GM18517 (cell line): ENCODE data around the gene DSCAM.

Experiments used
- ATAC-seq: cut with Tn5 transposase; IDR thresholded peaks from one replicate; pipeline ENCODE4 v1.9.1; 2021; ENCODE audit warnings: mild to moderate bottlenecking, moderate library complexity; ENCODE audit not compliant: unreplicated experiment

DSCAM gene

GRCh38 chr21:40404396-40404800 lies 442.6 kb downstream of the DSCAM start:
- ATAC-seq, result no peak

- ATAC-seq, result no peak
Measured at GRCh38 chr21:40402884-40403582, 443.9 kb downstream of the DSCAM start.

GRCh38 chr21:40395732-40396131 lies 451.2 kb downstream of the DSCAM start:
- no peak for ATAC-seq

- ATAC-seq, result no peak
Measured at GRCh38 chr21:40393066-40393465, 453.9 kb downstream of the DSCAM start.

GRCh38 chr21:40388046-40388445 lies 458.9 kb downstream of the DSCAM start:
- no peak for ATAC-seq

- ATAC-seq, result no peak
Measured at GRCh38 chr21:40386981-40387747, 459.8 kb downstream of the DSCAM start.

GRCh38 chr21:40386294-40386911 lies 460.6 kb downstream of the DSCAM start:
- ATAC-seq, result no peak

- ATAC-seq, result no peak
Measured at GRCh38 chr21:40385883-40386282, 461.1 kb downstream of the DSCAM start.

GRCh38 chr21:40383951-40384350 lies 463.0 kb downstream of the DSCAM start:
- no peak for ATAC-seq

GRCh38 chr21:40381111-40381510 lies 465.8 kb downstream of the DSCAM start:
- ATAC-seq, result no peak

GRCh38 chr21:40379881-40380810 lies 466.8 kb downstream of the DSCAM start:
- no peak for ATAC-seq

- ATAC-seq, result no peak
Measured at GRCh38 chr21:40377135-40377534, 469.8 kb downstream of the DSCAM start.

- no peak for ATAC-seq
Measured at GRCh38 chr21:40373761-40374160, 473.2 kb downstream of the DSCAM start.

GRCh38 chr21:40372506-40372905 lies 474.5 kb downstream of the DSCAM start:
- no peak for ATAC-seq

- no peak for ATAC-seq
Measured at GRCh38 chr21:40371329-40371728, 475.6 kb downstream of the DSCAM start.

- ATAC-seq, result no peak
Measured at GRCh38 chr21:40356644-40357043, 490.3 kb downstream of the DSCAM start.

- no peak for ATAC-seq
Measured at GRCh38 chr21:40355076-40355475, 491.9 kb downstream of the DSCAM start.

GRCh38 chr21:40351006-40351405 lies 496.0 kb downstream of the DSCAM start:
- ATAC-seq, result no peak

- no peak for ATAC-seq
Measured at GRCh38 chr21:40349591-40349990, 497.4 kb downstream of the DSCAM start.

- ATAC-seq, result no peak
Measured at GRCh38 chr21:40345711-40346321, 501.1 kb downstream of the DSCAM start.
